IMR-90 (cell line): ENCODE data around the gene RELL1. TPM values are rescaled to one million over a fixed set of nuclear protein-coding genes. Genes with fewer than 3 reads are reported as not detected.

Source experiments
- ATAC-seq: fragments of 200-7000 bp; cut with Tn5 transposase; 2 replicates; pipeline ENCODE4 v1.9.1; 2020; ENCODE audit warnings: low read depth, mild to moderate bottlenecking, moderate library complexity
- BruUV-seq: library from RNA; stranded (reverse); fragments of 400-500 nt; replicated peaks from 2 replicates; lab custom pipeline; 2021; lab: Mats Ljungman, UMichigan
- CTCF ChIA-PET: fragments of 300-600 bp; formaldehyde crosslinking; extraction: SDS; loops from one replicate; lab custom pipeline; 2021; ENCODE audit warnings: antibody characterized with exemption; lab: Yijun Ruan, JAX
- POLR2A ChIA-PET: fragments of 300-600 bp; sonication (Branson Sonifier 250); formaldehyde crosslinking; loops from one replicate; lab custom pipeline; 2022; ENCODE audit warnings: antibody characterized with exemption; ENCODE audit not compliant: unreplicated experiment; lab: Charles Lee
- DNase-seq: peaks from one replicate; pipeline ENCODE4 v3.0.0; 2013
- H2AFZ ChIP-seq: replicated peaks from 2 replicates; pipeline ENCODE3; 2013; ENCODE audit warnings: low read length, mild to moderate bottlenecking; ENCODE audit not compliant: poor library complexity
- H2AK5ac ChIP-seq: 2 replicates; pipeline ENCODE4 v1.6.1; 2013; ENCODE audit warnings: low read depth, low read length, inconsistent platforms
- H2AK9ac ChIP-seq: replicated peaks from 2 replicates; pipeline ENCODE3; 2013; ENCODE audit warnings: mild to moderate bottlenecking, low read depth, low read length, moderate library complexity; ENCODE audit not compliant: poor library complexity
- H2BK120ac ChIP-seq: 2 replicates; pipeline ENCODE4 v1.6.1; 2013; ENCODE audit warnings: low read depth, low read length, inconsistent platforms
- H2BK15ac ChIP-seq: 3 replicates; pipeline ENCODE4 v1.6.1; 2013; ENCODE audit warnings: low read depth, low read length, inconsistent platforms
- H2BK20ac ChIP-seq: 2 replicates; pipeline ENCODE4 v1.6.1; 2013; ENCODE audit warnings: low read depth, mild to moderate bottlenecking, inconsistent platforms, low read length, moderate library complexity
- H2BK5ac ChIP-seq: 2 replicates; pipeline ENCODE4 v1.6.1; 2013; ENCODE audit warnings: mild to moderate bottlenecking, low read depth, low read length, inconsistent platforms; ENCODE audit not compliant: poor library complexity, severe bottlenecking
- H3K14ac ChIP-seq: replicated peaks from 2 replicates; pipeline ENCODE4 v1.6.1; 2013; ENCODE audit warnings: low read depth, low read length, inconsistent platforms
- H3K18ac ChIP-seq: 2 replicates; pipeline ENCODE4 v1.6.1; 2013; ENCODE audit warnings: low read depth, low read length, control low read depth
- H3K23ac ChIP-seq: 2 replicates; pipeline ENCODE4 v1.6.1; 2013; ENCODE audit warnings: low read depth, low read length, inconsistent platforms
- H3K27ac ChIP-seq: 2 replicates; pipeline ENCODE4 v1.5.1; 2013; ENCODE audit warnings: mild to moderate bottlenecking, control low read depth, low read length; ENCODE audit not compliant: insufficient read depth
- H3K27me3 ChIP-seq: 2 replicates; pipeline ENCODE4 v1.6.1; 2013; ENCODE audit warnings: low read length; ENCODE audit not compliant: control insufficient read depth, insufficient read depth
- H3K36me3 ChIP-seq: 2 replicates; pipeline ENCODE4 v1.6.1; 2013; ENCODE audit warnings: low read length, mixed read lengths; ENCODE audit not compliant: control insufficient read depth, insufficient read depth
- H3K4ac ChIP-seq: 2 replicates; pipeline ENCODE4 v1.6.1; 2013; ENCODE audit warnings: low read depth, low read length, inconsistent platforms
- H3K4me1 ChIP-seq: 2 replicates; pipeline ENCODE4 v1.6.1; 2013; ENCODE audit warnings: low read length, mixed read lengths; ENCODE audit not compliant: control insufficient read depth, insufficient read depth
- H3K4me2 ChIP-seq: 2 replicates; pipeline ENCODE4 v1.6.1; 2013; ENCODE audit warnings: low read depth, mild to moderate bottlenecking, control low read depth, low read length, moderate library complexity
- H3K4me3 ChIP-seq: 2 replicates; pipeline ENCODE4 v1.5.1; 2013; ENCODE audit warnings: low read depth, mild to moderate bottlenecking, control low read depth, low read length, moderate library complexity; ENCODE audit not compliant: insufficient read depth
- H3K56ac ChIP-seq: 2 replicates; pipeline ENCODE4 v1.6.1; 2013; ENCODE audit warnings: low read length, inconsistent platforms; ENCODE audit not compliant: insufficient read depth; ENCODE audit errors: extremely low read depth
- H3K79me1 ChIP-seq, 2 experiments: 2 replicates each; pipeline ENCODE4 v1.6.1; 2013; ENCODE audit warnings: low read length in 2 of 2, inconsistent platforms in 1 of 2, low read depth in 1 of 2
- H3K9ac ChIP-seq: 2 replicates; pipeline ENCODE4 v1.6.1; 2013; ENCODE audit warnings: low read depth, low read length, control low read depth
- H3K9me1 ChIP-seq: 2 replicates; pipeline ENCODE4 v1.6.1; 2013; ENCODE audit warnings: low read length, inconsistent platforms; ENCODE audit not compliant: insufficient read depth
- H3K9me3 ChIP-seq: 2 replicates; pipeline ENCODE4 v1.6.1; 2013; ENCODE audit warnings: low read length; ENCODE audit not compliant: control insufficient read depth, insufficient read depth
- H4K20me1 ChIP-seq: 2 replicates; pipeline ENCODE4 v1.6.1; 2013; ENCODE audit warnings: low read length, inconsistent platforms; ENCODE audit not compliant: insufficient read depth
- H4K5ac ChIP-seq: 2 replicates; pipeline ENCODE4 v1.6.1; 2013; ENCODE audit warnings: mild to moderate bottlenecking, low read depth, low read length, control low read depth
- H4K8ac ChIP-seq, 2 experiments: 2 replicates each; pipeline ENCODE4 v1.6.1; 2013; ENCODE audit warnings: low read depth in 2 of 2, low read length in 2 of 2, control low read depth in 1 of 2, inconsistent platforms in 1 of 2
- H4K91ac ChIP-seq: 2 replicates; pipeline ENCODE4 v1.6.1; 2013; ENCODE audit warnings: low read depth, low read length, inconsistent platforms; ENCODE audit not compliant: insufficient read depth
- BHLHE40 ChIP-seq: fragments of 150-350 bp; IDR thresholded peaks from 2 replicates; pipeline ENCODE4 v1.6.1; 2016; ENCODE audit warnings: mild to moderate bottlenecking, low read depth, low read length
- CEBPB ChIP-seq: IDR thresholded peaks from 2 replicates; pipeline ENCODE4 v1.6.1; 2012; ENCODE audit warnings: low read depth, low read length, improper control_type of control experiment
- CHD1 ChIP-seq: IDR thresholded peaks from 2 replicates; pipeline ENCODE4 v1.6.1; 2012; ENCODE audit warnings: low read depth, low read length, improper control_type of control experiment
- MAFK ChIP-seq: IDR thresholded peaks from 2 replicates; pipeline ENCODE4 v1.6.1; 2012; ENCODE audit warnings: low read depth, low read length, improper control_type of control experiment
- MAZ ChIP-seq: IDR thresholded peaks from 2 replicates; pipeline ENCODE4 v1.6.1; 2012; ENCODE audit warnings: low read depth, mild to moderate bottlenecking, low read length, improper control_type of control experiment, moderate library complexity, borderline replicate concordance
- MXI1 ChIP-seq: IDR thresholded peaks from 2 replicates; pipeline ENCODE4 v1.6.1; 2012; ENCODE audit warnings: low read depth, mild to moderate bottlenecking, low read length, moderate library complexity, borderline replicate concordance
- NFE2L2 ChIP-seq: fragments of 150-350 bp; IDR thresholded peaks from 2 replicates; pipeline ENCODE4 v1.6.1; 2016; ENCODE audit warnings: low read depth, mild to moderate bottlenecking, low read length
- POLR2A ChIP-seq: IDR thresholded peaks from 2 replicates; pipeline ENCODE4 v1.6.1; 2012; ENCODE audit warnings: mild to moderate bottlenecking, low read depth, low read length
- RAD21 ChIP-seq: IDR thresholded peaks from 2 replicates; pipeline ENCODE4 v1.6.1; 2012; ENCODE audit warnings: low read length, improper control_type of control experiment
- SMC3 ChIP-seq: fragments of 150-350 bp; IDR thresholded peaks from 2 replicates; pipeline ENCODE4 v1.6.1; 2016; ENCODE audit warnings: low read depth, mild to moderate bottlenecking, antibody characterized with exemption, low read length, moderate library complexity
- WGBS, 2 experiments: methylation state at CpG; one replicate each; pipeline versions ENCODE4 v1.1.5 to v1.1.7; 2013; ENCODE audit warnings: missing lambda C conversion rate in 2 of 2; ENCODE audit not compliant: insufficient read length in 1 of 2; ENCODE audit errors: extremely low coverage in 2 of 2; 5-methylcytosine and 5-hydroxymethylcytosine counted together
- dilution Hi-C: fragments of 300-500 bp; cut with HindIII; formaldehyde crosslinking; loops from one replicate; pipeline ENCODE4 v1.14.3; 2018; ENCODE audit warnings: low sequenced_read_pairs; ENCODE audit not compliant: unreplicated experiment
- in situ Hi-C: fragments of 300-500 bp; cut with MboI; formaldehyde crosslinking; loops from 3 replicates; pipeline ENCODE4 v1.14.3; 2019; ENCODE audit warnings: low sequenced_read_pairs, inconsistent platforms, mixed read lengths
- intact Hi-C: fragments of 100-400 bp; cut with micrococcal nuclease; formaldehyde crosslinking; loops from 2 replicates; pipeline ENCODE4 v1.10.0; 2022
- polyA plus RNA-seq, 3 experiments: library from polyadenylated mRNA; depleted of rRNA; stranded (reverse); fragments of >200 nt; gene quantifications; 2 replicates each; pipeline ENCODE4 v1.2.3, GENCODE V29; 2012; ENCODE audit warnings: low replicate concordance in 1 of 3
- total RNA-seq: library from RNA; depleted of rRNA; stranded (reverse); fragments of >200 nt; gene quantifications from 2 replicates; pipeline ENCODE4 v1.2.3, GENCODE V29; 2012
- TF ChIP-seq, protein P1 (sequence below): conservative IDR thresholded peaks from 2 replicates; pipeline ENCODE4 v1.5.1; 2012; ENCODE audit warnings: mild to moderate bottlenecking, low read depth, low read length, improper control_type of control experiment

RELL1 gene
- total and polyA plus RNA-seq, 2 of the 4 experiments (the other 2 are of a cell fraction), result 6.8 to 39.6 TPM

GRCh38 chr4:37673538-37674192, 12.5 kb downstream of the RELL1 start:
- ATAC-seq, result no peak
- H2AK9ac ChIP-seq, result no peak overlapping the region

More at GRCh38 chr4:37673538-37674192, 12.5 kb downstream of the RELL1 start:
- Histone ChIP-seq H3K79me1 (peaks cover 28 to 50% of the 10 kb centered on the region in 2 experiments), H3K4me1 (no peaks in the 10 kb centered on the region; the same call in 1 of the 2 replicates), H3K27ac (no peak overlapping the region), H4K8ac (no peak overlapping the region), H3K56ac (no peak overlapping the region), H2BK120ac (no peak overlapping the region), H3K27me3 (no peaks in the 10 kb centered on the region), H3K4ac (no peak overlapping the region), H3K9ac (no peak overlapping the region), H3K4me2 (no peak overlapping the region), H2BK15ac (no peak overlapping the region), H2BK20ac (no peak overlapping the region), H2AK5ac (no peak overlapping the region), H4K20me1 (peaks cover 6% of the 10 kb centered on the region; the same call in 1 of the 2 replicates), H4K91ac (no peak overlapping the region), H4K5ac (no peak overlapping the region), H3K23ac (no peak overlapping the region), H3K9me3 (no peaks in the 10 kb centered on the region), H3K4me3 (no peak overlapping the region), H2AFZ (no peak overlapping the region), H2BK5ac (no peak overlapping the region), H3K14ac (no peak overlapping the region; the same call in 1 of the 2 replicates), H3K18ac (no peak overlapping the region), H3K9me1 (peaks cover 8% of the 10 kb centered on the region), H3K36me3 (peaks cover 1% of the 10 kb centered on the region; the same call in 1 of the 2 replicates)
- TF ChIP-seq BHLHE40 (no peak), MAFK (no peak), SMC3 (no peak), POLR2A (no peak), MXI1 (no peak), MAZ (no peak), CEBPB (no peak), RAD21 (no peak), NFE2L2 (no peak), CHD1 (no peak)
- TF ChIP-seq, protein P1, sequence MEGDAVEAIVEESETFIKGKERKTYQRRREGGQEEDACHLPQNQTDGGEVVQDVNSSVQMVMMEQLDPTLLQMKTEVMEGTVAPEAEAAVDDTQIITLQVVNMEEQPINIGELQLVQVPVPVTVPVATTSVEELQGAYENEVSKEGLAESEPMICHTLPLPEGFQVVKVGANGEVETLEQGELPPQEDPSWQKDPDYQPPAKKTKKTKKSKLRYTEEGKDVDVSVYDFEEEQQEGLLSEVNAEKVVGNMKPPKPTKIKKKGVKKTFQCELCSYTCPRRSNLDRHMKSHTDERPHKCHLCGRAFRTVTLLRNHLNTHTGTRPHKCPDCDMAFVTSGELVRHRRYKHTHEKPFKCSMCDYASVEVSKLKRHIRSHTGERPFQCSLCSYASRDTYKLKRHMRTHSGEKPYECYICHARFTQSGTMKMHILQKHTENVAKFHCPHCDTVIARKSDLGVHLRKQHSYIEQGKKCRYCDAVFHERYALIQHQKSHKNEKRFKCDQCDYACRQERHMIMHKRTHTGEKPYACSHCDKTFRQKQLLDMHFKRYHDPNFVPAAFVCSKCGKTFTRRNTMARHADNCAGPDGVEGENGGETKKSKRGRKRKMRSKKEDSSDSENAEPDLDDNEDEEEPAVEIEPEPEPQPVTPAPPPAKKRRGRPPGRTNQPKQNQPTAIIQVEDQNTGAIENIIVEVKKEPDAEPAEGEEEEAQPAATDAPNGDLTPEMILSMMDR, result no peak
- ChIA-PET POLR2A (no interaction called here), CTCF (no interaction called here)
- 63% methylated on average over 2 of the region's 4 CpGs; no CpG with 5 or more reads in 1 of the 2 experiments for WGBS, 2 experiments
- in situ Hi-C loops (no loop called here), intact Hi-C loops (no loop called here), dilution Hi-C loops (no loop called here)
- no TSS peak for BruUV-seq
- DNase-seq, result no peak
